Fibroblast of lung (primary cell): Measurements from ENCODE around the gene WSB1. TPM values are rescaled to one million over a fixed set of nuclear protein-coding genes. Genes with fewer than 3 reads are reported as not detected.

Experiments used
- DNase-seq, 2 donors: peaks; one replicate each; pipeline versions ENCODE4 v3.0.0 to v3.0.0-alpha.2; 2010; ENCODE audit warnings: low read depth in 2 of 2
- H2AFZ ChIP-seq: 2 replicates; pipeline ENCODE4 v1.5.1; 2012; ENCODE audit warnings: low read length, control low read depth, inconsistent platforms
- H3K27ac ChIP-seq: 2 replicates; pipeline ENCODE4 v1.5.1; 2011; ENCODE audit warnings: low read length, control low read depth; ENCODE audit not compliant: insufficient read depth
- H3K27me3 ChIP-seq: 2 replicates; pipeline ENCODE4 v1.5.1; 2011; ENCODE audit warnings: mild to moderate bottlenecking, low read length; ENCODE audit not compliant: control insufficient read depth, insufficient read depth
- H3K36me3 ChIP-seq: 2 replicates; pipeline ENCODE4 v1.5.1; 2011; ENCODE audit warnings: low read length; ENCODE audit not compliant: control insufficient read depth, insufficient read depth
- H3K4me1 ChIP-seq: 2 replicates; pipeline ENCODE4 v1.5.1; 2011; ENCODE audit warnings: low read length; ENCODE audit not compliant: control insufficient read depth, insufficient read depth; ENCODE audit errors: extremely low read depth
- H3K4me2 ChIP-seq: 2 replicates; pipeline ENCODE4 v1.5.1; 2011; ENCODE audit warnings: low read length, control low read depth; ENCODE audit not compliant: insufficient read depth; ENCODE audit errors: extremely low read depth
- H3K4me3 ChIP-seq, 4 experiments: fragments of 200-600 bp in 1 of 4; sonication (generic) in 1 of 4; replicated peaks in 1 of 4; 2 replicates each; pipeline ENCODE4 v1.5.1; 2011 to 2016; ENCODE audit warnings: low read length in 4 of 4, low read depth in 3 of 4, mild to moderate bottlenecking in 3 of 4, control low read depth in 2 of 4, inconsistent platforms in 1 of 4, mixed read lengths in 1 of 4; ENCODE audit not compliant: insufficient read depth in 1 of 4; ENCODE audit errors: control extremely low read depth in 1 of 4
- H3K79me2 ChIP-seq: 2 replicates; pipeline ENCODE4 v1.5.1; 2012; ENCODE audit warnings: mild to moderate bottlenecking, low read length, inconsistent platforms; ENCODE audit not compliant: control insufficient read depth, insufficient read depth
- H3K9ac ChIP-seq: 2 replicates; pipeline ENCODE4 v1.5.1; 2011; ENCODE audit warnings: mild to moderate bottlenecking, low read length, control low read depth; ENCODE audit not compliant: insufficient read depth
- H3K9me3 ChIP-seq: 2 replicates; pipeline ENCODE4 v1.5.1; 2012; ENCODE audit warnings: low read depth, low read length; ENCODE audit not compliant: control insufficient read depth, insufficient read depth
- H4K20me1 ChIP-seq: 2 replicates; pipeline ENCODE4 v1.5.1; 2011; ENCODE audit warnings: low read length; ENCODE audit not compliant: control insufficient read depth, insufficient read depth; ENCODE audit errors: extremely low read depth
- CTCF ChIP-seq, 2 donors: IDR thresholded peaks in 1 of 2; conservative IDR thresholded peaks in 1 of 2; 1 replicate in 1 of 2; 2 replicates in 1 of 2; pipeline ENCODE4 v1.5.1; 2011 to 2012; ENCODE audit warnings: low read length in 2 of 2, control low read depth in 1 of 2, inconsistent platforms in 1 of 2, low read depth in 1 of 2, mild to moderate bottlenecking in 1 of 2
- EZH2 ChIP-seq: IDR thresholded peaks from 2 replicates; pipeline ENCODE4 v1.5.1; 2012; ENCODE audit warnings: low read length, control low read depth, mild to moderate bottlenecking; ENCODE audit errors: missing control alignments
- polyA plus RNA-seq, 2 donors: library from polyadenylated mRNA; depleted of rRNA in 1 of 2; stranded (reverse) in 1 of 2; unstranded in 1 of 2; fragments of >200 nt; gene quantifications; 2 replicates each; pipeline ENCODE4 v1.2.1, GENCODE V29; 2011 to 2012; ENCODE audit warnings: missing spikeins in 1 of 2
- total RNA-seq: library from RNA; depleted of rRNA; stranded (reverse); fragments of >200 nt; gene quantifications from 2 replicates; pipeline ENCODE4 v1.2.1, GENCODE V29; 2014

WSB1 gene
- total and polyA plus RNA-seq, 2 donors (not counting 1 experiment from before 2014, with no cell fraction given): 96.3 to 139 TPM

DNA sequence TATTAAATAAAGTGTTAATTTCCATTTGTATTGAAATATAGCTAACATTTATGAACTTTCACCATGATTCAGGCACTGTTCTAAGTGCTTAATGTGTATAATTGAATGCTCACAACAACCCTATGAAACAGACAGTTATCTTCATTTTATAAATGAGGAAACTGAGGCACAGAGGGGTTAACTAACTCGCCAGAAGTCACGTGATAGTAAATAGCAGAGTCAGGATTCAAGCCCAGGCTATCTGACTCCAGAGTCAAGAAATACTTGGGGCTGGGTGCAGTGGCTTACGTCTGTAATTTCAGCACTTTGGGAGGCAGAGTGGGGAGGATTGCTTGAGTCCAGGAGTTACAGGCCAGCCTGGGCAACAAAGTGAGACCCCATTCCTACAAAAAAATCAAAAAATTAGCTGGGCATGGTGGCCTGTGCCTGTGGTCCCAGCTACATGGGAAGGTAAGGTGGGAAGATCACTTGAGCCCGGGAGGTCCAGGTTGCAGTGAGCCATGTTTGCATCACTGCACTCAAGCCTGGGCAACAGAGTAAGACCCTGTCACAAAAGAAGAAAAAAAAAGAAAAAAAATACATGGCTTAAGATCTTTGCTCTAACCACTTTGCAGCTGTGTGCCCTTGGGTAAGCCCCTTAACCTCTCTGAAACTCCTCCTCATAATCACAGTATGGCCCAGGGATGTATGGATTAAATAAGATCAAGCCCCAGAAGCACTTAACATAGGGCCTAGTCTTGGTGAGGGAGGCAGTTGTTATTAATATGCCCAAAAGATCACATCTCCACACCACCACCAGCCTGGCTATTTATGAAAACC lies 29.0 kb downstream of the WSB1 start:
- TF ChIP-seq CTCF (conservative IDR thresholded peaks at IDR 0.05 in 1 of 2, IDR thresholded peaks at IDR 0.05 in 1 of 2; ENCODE audit: low read depth in 1 of 2, low read length in 2 of 2): no peak
- TF ChIP-seq EZH2: no peak
- Histone ChIP-seq H3K36me3 (no peaks in the 10 kb centered on the region), H3K9ac (no peak overlapping the region), H3K27ac (no peak overlapping the region), H3K27me3 (no peaks in the 10 kb centered on the region), H3K4me2 (no peak overlapping the region), H2AFZ (no peak overlapping the region), H3K9me3 (no peaks in the 10 kb centered on the region), H3K79me2 (no peaks in the 10 kb centered on the region), H4K20me1 (no peaks in the 10 kb centered on the region), H3K4me3 (no peak overlapping the region), H3K4me1 (no peaks in the 10 kb centered on the region)
- DNase-seq: no peak

DNA sequence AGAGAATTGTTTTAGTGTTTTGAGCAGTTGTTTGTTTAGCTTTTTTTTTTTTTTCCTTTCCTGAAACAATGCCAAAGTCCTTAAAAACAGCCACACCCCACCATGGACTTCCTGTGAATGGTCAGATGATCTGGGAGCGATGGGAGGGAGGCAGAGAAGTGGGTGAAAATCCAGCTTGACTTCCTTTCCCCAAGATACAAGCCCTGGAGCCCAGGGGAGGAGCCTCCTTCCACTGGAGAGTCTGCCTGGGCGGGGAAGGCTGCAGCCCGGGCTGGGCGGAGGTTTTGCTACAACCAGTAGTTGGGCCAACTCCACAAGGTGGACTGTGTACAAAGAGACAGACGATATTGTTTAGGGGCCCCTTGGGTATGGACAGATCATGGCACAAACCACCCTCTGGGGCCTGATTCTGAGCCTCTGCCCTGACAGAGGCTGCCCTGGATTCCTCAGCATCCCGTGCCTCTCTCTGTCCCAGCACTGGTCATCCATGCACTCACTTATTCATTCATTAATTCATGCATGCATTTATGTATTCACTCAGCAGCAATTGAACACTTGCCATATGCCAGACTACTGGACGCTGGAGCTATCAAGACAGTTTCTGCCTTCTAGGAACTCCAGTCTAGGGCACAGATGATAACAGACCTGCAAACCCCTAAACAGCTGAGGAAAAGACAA lies 29.8 kb downstream of the WSB1 start:
- H4K20me1 ChIP-seq: no peaks in the 10 kb centered on the region
- H3K79me2 ChIP-seq: no peaks in the 10 kb centered on the region
- H3K36me3 ChIP-seq: no peaks in the 10 kb centered on the region
- H3K4me3 ChIP-seq: no peak overlapping the region
- no peak overlapping the region for H3K4me2 ChIP-seq
- H2AFZ ChIP-seq: no peak overlapping the region
- TF ChIP-seq CTCF (conservative IDR thresholded peaks at IDR 0.05 in 1 of 2, IDR thresholded peaks at IDR 0.05 in 1 of 2; ENCODE audit: low read depth in 1 of 2, low read length in 2 of 2) (no peak), EZH2 (no peak)
- no peak overlapping the region for H3K9ac ChIP-seq
- no peaks in the 10 kb centered on the region for H3K27me3 ChIP-seq
- DNase-seq: peak; percentile 27 to 86
- H3K9me3 ChIP-seq: no peaks in the 10 kb centered on the region
- no peak overlapping the region for H3K27ac ChIP-seq
- H3K4me1 ChIP-seq: no peaks in the 10 kb centered on the region

GRCh38 chr17:27324771-27325339 lies 30.9 kb downstream of the WSB1 start:
- no peak overlapping the region for H3K9ac ChIP-seq

More at GRCh38 chr17:27324771-27325339, 30.9 kb downstream of the WSB1 start:
- Histone ChIP-seq H3K4me3 (no peak overlapping the region), H3K4me1 (no peaks in the 10 kb centered on the region), H3K79me2 (no peaks in the 10 kb centered on the region), H2AFZ (no peak overlapping the region), H3K4me2 (no peak overlapping the region), H3K27me3 (no peaks in the 10 kb centered on the region), H3K27ac (no peak overlapping the region), H3K9me3 (no peaks in the 10 kb centered on the region), H4K20me1 (no peaks in the 10 kb centered on the region), H3K36me3 (no peaks in the 10 kb centered on the region)
- TF ChIP-seq EZH2 (no peak), CTCF (conservative IDR thresholded peaks at IDR 0.05 in 1 of 2, IDR thresholded peaks at IDR 0.05 in 1 of 2; ENCODE audit: low read depth in 1 of 2, low read length in 2 of 2) (no peak)
- no peak for DNase-seq
